CD4-positive, CD25-positive, alpha-beta regulatory T cell (primary cell): ENCODE data around the gene EFHC1. TPM values are rescaled to one million over a fixed set of nuclear protein-coding genes. Genes with fewer than 3 reads are reported as not detected.

Experiments used
- ATAC-seq, 2 donors: fragments of 150-1000 bp; cut with Tn5 transposase; one replicate each; pipeline ENCODE4 v1.10.0; 2021; ENCODE audit warnings: low read depth in 2 of 2, moderate number of reproducible peaks in 2 of 2, moderate library complexity in 1 of 2
- DNase-seq, 3 donors: peaks; one replicate each; pipeline versions ENCODE4 v3.0.0 to v3.0.0-alpha.2; 2012 to 2022; ENCODE audit warnings: mixed read lengths in 1 of 3
- H3K27ac ChIP-seq: one replicate; pipeline ENCODE4 v1.7.0; 2013; ENCODE audit warnings: mild to moderate bottlenecking, low read length; ENCODE audit not compliant: insufficient read depth, poor library complexity, severe bottlenecking
- H3K27me3 ChIP-seq: one replicate; pipeline ENCODE4 v1.7.0; 2013; ENCODE audit warnings: low read length; ENCODE audit not compliant: control insufficient read depth, insufficient read depth
- H3K36me3 ChIP-seq: one replicate; pipeline ENCODE4 v1.7.0; 2013; ENCODE audit warnings: mild to moderate bottlenecking, low read length, moderate library complexity; ENCODE audit not compliant: control insufficient read depth, insufficient read depth
- H3K4me1 ChIP-seq: 2 replicates; pipeline ENCODE4 v1.7.0; 2013; ENCODE audit warnings: mild to moderate bottlenecking, low read length; ENCODE audit not compliant: insufficient read depth, control insufficient read depth, poor library complexity, severe bottlenecking
- H3K4me3 ChIP-seq: one replicate; pipeline ENCODE4 v1.7.0; 2013; ENCODE audit warnings: low read depth, mild to moderate bottlenecking, low read length, moderate library complexity
- H3K9me3 ChIP-seq, 2 experiments: 1 replicate in 1 of 2; 2 replicates in 1 of 2; pipeline ENCODE4 v1.7.0; 2013; ENCODE audit warnings: low read length in 2 of 2, mild to moderate bottlenecking in 1 of 2, moderate library complexity in 1 of 2; ENCODE audit not compliant: control insufficient read depth in 2 of 2
- H3K27ac Mint-ChIP-seq, 3 donors: one replicate each; pipeline ENCODE4 v1.8.0; 2020 to 2022; ENCODE audit warnings: mild to moderate bottlenecking in 3 of 3, mixed read lengths in 3 of 3, moderate library complexity in 2 of 3
- H3K27me3 Mint-ChIP-seq: one replicate; pipeline ENCODE4 v1.8.0; 2022; ENCODE audit warnings: mild to moderate bottlenecking, mixed read lengths
- H3K36me3 Mint-ChIP-seq: one replicate; pipeline ENCODE4 v1.8.0; 2020; ENCODE audit warnings: mixed read lengths
- H3K4me1 Mint-ChIP-seq, 4 donors: one replicate each; pipeline ENCODE4 v1.8.0; 2020 to 2022; ENCODE audit warnings: mixed read lengths in 4 of 4, mild to moderate bottlenecking in 1 of 4
- H3K4me3 Mint-ChIP-seq, 4 donors: one replicate each; pipeline ENCODE4 v1.8.0; 2020 to 2022; ENCODE audit warnings: mild to moderate bottlenecking in 4 of 4, mixed read lengths in 4 of 4, moderate library complexity in 3 of 4
- H3K9me3 Mint-ChIP-seq, 7 donors: one replicate each; pipeline ENCODE4 v1.8.0; 2020 to 2022; ENCODE audit warnings: mixed read lengths in 7 of 7, mild to moderate bottlenecking in 3 of 7, moderate library complexity in 2 of 7
- polyA plus RNA-seq, 4 donors: library from polyadenylated mRNA; unstranded; fragments of 300-500 nt; fragmentation: Illumina TruSeq; gene quantifications; one replicate each; pipeline ENCODE4 v1.2.3, GENCODE V29; 2021
- total RNA-seq: library from RNA; stranded (reverse); gene quantifications from one replicate; pipeline ENCODE4 v1.2.3, GENCODE V29; 2022

The EFHC1 gene
- total and polyA plus RNA-seq, 5 donors from 2014 or later = 0.32 to 4.4 (median 2.1) TPM; not detected in 1

- no peak overlapping the region for H3K4me3 Mint-ChIP-seq
- no peaks in the 10 kb centered on the region for H3K27me3 ChIP-seq
- H3K4me1 Mint-ChIP-seq = peaks cover 5 to 9% (median 7%) of the 10 kb centered on the region in 4 donors
- DNase-seq = no peak
- H3K36me3 Mint-ChIP-seq = peaks cover 11% of the 10 kb centered on the region
- no peak overlapping the region for H3K27ac ChIP-seq
- no peaks in the 10 kb centered on the region for H3K9me3 ChIP-seq
- no peak overlapping the region for H3K4me3 ChIP-seq
- H3K27me3 Mint-ChIP-seq = no peaks in the 10 kb centered on the region
- H3K9me3 Mint-ChIP-seq = no peaks in the 10 kb centered on the region
- no peaks in the 10 kb centered on the region for H3K4me1 ChIP-seq
- H3K27ac Mint-ChIP-seq = peak overlapping the region in 2 of 3 donors; percentile 44 to 71
- no peak for ATAC-seq
- H3K36me3 ChIP-seq = no peaks in the 10 kb centered on the region
Observed at GRCh38 chr6:52524918-52525317, 104.8 kb downstream of the EFHC1 start.

- H3K36me3 Mint-ChIP-seq = peaks cover 16% of the 10 kb centered on the region
- Histone ChIP-seq H3K9me3 (no peaks in the 10 kb centered on the region), H3K4me1 (no peaks in the 10 kb centered on the region), H3K27me3 (no peaks in the 10 kb centered on the region), H3K36me3 (no peaks in the 10 kb centered on the region), H3K27ac (no peak overlapping the region), H3K4me3 (no peak overlapping the region)
- no peak overlapping the region for H3K4me3 Mint-ChIP-seq
- H3K27me3 Mint-ChIP-seq = no peaks in the 10 kb centered on the region
- no peak overlapping the region for H3K27ac Mint-ChIP-seq
- no peak for DNase-seq
- peaks cover 5 to 12% (median 8%) of the 10 kb centered on the region in 4 donors for H3K4me1 Mint-ChIP-seq
- no peak for ATAC-seq
- no peaks in the 10 kb centered on the region for H3K9me3 Mint-ChIP-seq
Observed at GRCh38 chr6:52526634-52527033, 106.5 kb downstream of the EFHC1 start.

- Mint-ChIP-seq H3K27me3 (no peaks in the 10 kb centered on the region), H3K9me3 (no peaks in the 10 kb centered on the region), H3K27ac (no peak overlapping the region), H3K36me3 (peaks cover 16% of the 10 kb centered on the region), H3K4me1 (peaks cover 5 to 13% (median 8%) of the 10 kb centered on the region in 4 donors), H3K4me3 (no peak overlapping the region)
- no peak for DNase-seq
- Histone ChIP-seq H3K27me3 (no peaks in the 10 kb centered on the region), H3K4me3 (no peak overlapping the region), H3K36me3 (no peaks in the 10 kb centered on the region), H3K9me3 (no peaks in the 10 kb centered on the region), H3K27ac (no peak overlapping the region), H3K4me1 (no peaks in the 10 kb centered on the region)
- ATAC-seq = no peak
Observed at GRCh38 chr6:52527436-52527835, 107.3 kb downstream of the EFHC1 start.

- no peak overlapping the region for H3K4me3 ChIP-seq
- ATAC-seq = no peak
- no peak overlapping the region for H3K27ac ChIP-seq
- H3K36me3 ChIP-seq = peaks cover 2% of the 10 kb centered on the region
- no peaks in the 10 kb centered on the region for H3K9me3 Mint-ChIP-seq
- H3K36me3 Mint-ChIP-seq = peaks cover 16% of the 10 kb centered on the region
- no peak overlapping the region for H3K4me3 Mint-ChIP-seq
- no peaks in the 10 kb centered on the region for H3K27me3 ChIP-seq
- no peaks in the 10 kb centered on the region for H3K9me3 ChIP-seq
- peak overlapping the region in 1 of 3 donors; percentile 26 for H3K27ac Mint-ChIP-seq
- no peak for DNase-seq
- H3K27me3 Mint-ChIP-seq = no peaks in the 10 kb centered on the region
- no peaks in the 10 kb centered on the region for H3K4me1 ChIP-seq
- H3K4me1 Mint-ChIP-seq = peaks cover 0 to 13% (median under 1%) of the 10 kb centered on the region in 4 donors
Observed at GRCh38 chr6:52529311-52529710, 109.2 kb downstream of the EFHC1 start.

- Histone ChIP-seq H3K27me3 (no peaks in the 10 kb centered on the region), H3K4me3 (no peak overlapping the region), H3K27ac (no peak overlapping the region), H3K9me3 (no peaks in the 10 kb centered on the region), H3K4me1 (no peaks in the 10 kb centered on the region), H3K36me3 (peaks cover 3% of the 10 kb centered on the region)
- H3K36me3 Mint-ChIP-seq = peaks cover 25% of the 10 kb centered on the region
- DNase-seq = no peak
- H3K27me3 Mint-ChIP-seq = no peaks in the 10 kb centered on the region
- no peak overlapping the region for H3K4me3 Mint-ChIP-seq
- peak overlapping the region in 1 of 3 donors; percentile 42 for H3K27ac Mint-ChIP-seq
- H3K4me1 Mint-ChIP-seq = peaks cover 0 to 14% (median 3%) of the 10 kb centered on the region in 4 donors
- H3K9me3 Mint-ChIP-seq = no peaks in the 10 kb centered on the region
- no peak for ATAC-seq
Observed at GRCh38 chr6:52530351-52530750, 110.2 kb downstream of the EFHC1 start.

- Mint-ChIP-seq H3K9me3 (no peaks in the 10 kb centered on the region), H3K27me3 (no peaks in the 10 kb centered on the region), H3K27ac (peak overlapping the region in 2 of 3 donors; percentile 44 to 70), H3K4me1 (peaks cover 0 to 21% (median 7%) of the 10 kb centered on the region in 4 donors), H3K36me3 (peaks cover 19% of the 10 kb centered on the region), H3K4me3 (no peak overlapping the region)
- H3K4me1 ChIP-seq = no peaks in the 10 kb centered on the region
- ATAC-seq (no peak), DNase-seq (no peak)
- H3K9me3 ChIP-seq = no peaks in the 10 kb centered on the region
- H3K4me3 ChIP-seq = no peak overlapping the region
- peaks cover 3% of the 10 kb centered on the region for H3K36me3 ChIP-seq
- no peaks in the 10 kb centered on the region for H3K27me3 ChIP-seq
- H3K27ac ChIP-seq = no peak overlapping the region
Observed at GRCh38 chr6:52531396-52531795, 111.3 kb downstream of the EFHC1 start.

- H3K27ac Mint-ChIP-seq = peak overlapping the region in 1 of 3 donors; percentile 70
Observed at GRCh38 chr6:52531834-52532233, 111.7 kb downstream of the EFHC1 start.

GRCh38 chr6:52532457-52532856 is 112.3 kb downstream of the EFHC1 start:
- Mint-ChIP-seq H3K4me1 (peaks cover 5 to 29% (median 11%) of the 10 kb centered on the region in 4 donors), H3K4me3 (no peak overlapping the region), H3K27ac (peak overlapping the region in 1 of 3 donors; percentile 70), H3K36me3 (peaks cover 19% of the 10 kb centered on the region), H3K9me3 (no peaks in the 10 kb centered on the region), H3K27me3 (no peaks in the 10 kb centered on the region)
- peaks cover 3% of the 10 kb centered on the region for H3K4me1 ChIP-seq
- no peaks in the 10 kb centered on the region for H3K27me3 ChIP-seq
- H3K27ac ChIP-seq = no peak overlapping the region
- no peak for DNase-seq
- H3K36me3 ChIP-seq = peaks cover 3% of the 10 kb centered on the region
- H3K9me3 ChIP-seq = no peaks in the 10 kb centered on the region
- H3K4me3 ChIP-seq = no peak overlapping the region
- no peak for ATAC-seq

More at GRCh38 chr6:52531834-52532233, 111.7 kb downstream of the EFHC1 start:
- Mint-ChIP-seq H3K27me3 (no peaks in the 10 kb centered on the region), H3K36me3 (peaks cover 19% of the 10 kb centered on the region), H3K4me1 (peaks cover 0 to 24% (median 7%) of the 10 kb centered on the region in 4 donors), H3K9me3 (no peaks in the 10 kb centered on the region), H3K4me3 (no peak overlapping the region)
- no peaks in the 10 kb centered on the region for H3K4me1 ChIP-seq
- peaks cover 3% of the 10 kb centered on the region for H3K36me3 ChIP-seq
- no peaks in the 10 kb centered on the region for H3K9me3 ChIP-seq
- DNase-seq = no peak
- no peaks in the 10 kb centered on the region for H3K27me3 ChIP-seq
- no peak overlapping the region for H3K4me3 ChIP-seq
- ATAC-seq = no peak
- H3K27ac ChIP-seq = no peak overlapping the region
